K562 (cell line): ENCODE results near the gene CRCP. TPM values are rescaled to one million over a fixed set of nuclear protein-coding genes. Genes with fewer than 3 reads are reported as not detected.

Experiments
- ATF3 ChIP-seq, 2 experiments: fragments of 450-650 bp in 1 of 2; sonication (generic) in 1 of 2; formaldehyde crosslinking in 1 of 2; IDR thresholded peaks in 1 of 2; conservative IDR thresholded peaks in 1 of 2; 2 replicates each; pipeline versions ENCODE4 v1.6.1 to v1.8.1; 2016 to 2023; ENCODE audit warnings: mild to moderate bottlenecking in 2 of 2, moderate library complexity in 2 of 2, inconsistent platforms in 1 of 2, missing genetic modification reagents in 1 of 2
- ATF7 ChIP-seq: fragments of 450-650 bp; IDR thresholded peaks from 2 replicates; pipeline ENCODE4 v1.7.1; 2014; ENCODE audit warnings: mild to moderate bottlenecking, moderate library complexity
- CTBP1 ChIP-seq: fragments of 450-650 bp; IDR thresholded peaks from 2 replicates; pipeline ENCODE4 v1.6.1; 2016; ENCODE audit warnings: borderline replicate concordance
- E2F6 ChIP-seq, 2 experiments: IDR thresholded peaks; 2 replicates each; pipeline ENCODE4 v1.6.1; 2011; ENCODE audit warnings: borderline replicate concordance in 1 of 2, control low read depth in 1 of 2, low read depth in 1 of 2, low read length in 1 of 2, mild to moderate bottlenecking in 1 of 2, mixed read lengths in 1 of 2, moderate library complexity in 1 of 2; ENCODE audit not compliant: insufficient read depth in 1 of 2, insufficient read length in 1 of 2, poor library complexity in 1 of 2, severe bottlenecking in 1 of 2; ENCODE audit errors: extremely low read depth in 1 of 2
- HOMEZ ChIP-seq: fragments of 250-450 bp; sonication (Bioruptor Pico); IDR thresholded peaks from 2 replicates; pipeline ENCODE4 v1.4.0; 2020; ENCODE audit warnings: mild to moderate bottlenecking, moderate library complexity
- IFI16 ChIP-seq: fragments of 250-450 bp; sonication (Bioruptor Pico); IDR thresholded peaks from 2 replicates; pipeline ENCODE4 v2.1.2; 2022; ENCODE audit warnings: mild to moderate bottlenecking, inconsistent platforms
- KDM5B ChIP-seq: fragments of 200-600 bp; sonication (generic); IDR thresholded peaks from 2 replicates; pipeline ENCODE4 v1.6.1; 2012; ENCODE audit warnings: low read depth, mild to moderate bottlenecking, moderate library complexity, low read length, control low read depth, inconsistent platforms; ENCODE audit not compliant: insufficient replicate concordance
- MAZ ChIP-seq, 2 experiments: fragments of 450-650 bp in 1 of 2; sonication (generic) in 1 of 2; formaldehyde crosslinking; IDR thresholded peaks in 1 of 2; conservative IDR thresholded peaks in 1 of 2; 2 replicates each; pipeline versions ENCODE4 v1.4.0 to v1.5.0; 2020; ENCODE audit warnings: mild to moderate bottlenecking in 1 of 2, missing genetic modification reagents in 1 of 2
- MTA3 ChIP-seq: fragments of 450-650 bp; formaldehyde crosslinking; IDR thresholded peaks from 2 replicates; pipeline ENCODE4 v1.6.1; 2017; ENCODE audit warnings: mild to moderate bottlenecking, borderline replicate concordance
- NFIX ChIP-seq: fragments of 250-450 bp; sonication (Bioruptor Pico); IDR thresholded peaks from 2 replicates; pipeline ENCODE4 v1.4.0; 2020; ENCODE audit warnings: low read depth, mild to moderate bottlenecking, moderate library complexity
- PYGO2 ChIP-seq: fragments of 450-650 bp; IDR thresholded peaks from 2 replicates; pipeline ENCODE4 v1.6.1; 2016; ENCODE audit warnings: mild to moderate bottlenecking, missing genetic modification characterization, moderate library complexity, missing compliant biosample characterization
- RFX1 ChIP-seq: fragments of 450-650 bp; IDR thresholded peaks from 2 replicates; pipeline ENCODE4 v1.6.1; 2016; ENCODE audit warnings: mild to moderate bottlenecking, moderate library complexity
- SIN3B ChIP-seq: fragments of 450-650 bp; IDR thresholded peaks from 2 replicates; pipeline ENCODE4 v1.6.1; 2017; ENCODE audit warnings: low read depth, mild to moderate bottlenecking, moderate library complexity
- TEAD4 ChIP-seq, 2 experiments: sonication (generic) in 1 of 2; formaldehyde crosslinking in 1 of 2; IDR thresholded peaks; 2 replicates each; pipeline versions ENCODE4 v1.6.1 to v1.8.0; 2012 to 2022; ENCODE audit warnings: borderline replicate concordance in 1 of 2, inconsistent platforms in 1 of 2, low read length in 1 of 2, mild to moderate bottlenecking in 1 of 2, missing genetic modification reagents in 1 of 2
- TRIM25 ChIP-seq: fragments of 450-650 bp; IDR thresholded peaks from 2 replicates; pipeline ENCODE4 v1.7.0; 2016; ENCODE audit warnings: borderline replicate concordance
- ZBTB43 ChIP-seq: sonication (generic); formaldehyde crosslinking; IDR thresholded peaks from 2 replicates; pipeline ENCODE4 v1.8.0; 2023; ENCODE audit warnings: mild to moderate bottlenecking, missing genetic modification reagents
- ZFX ChIP-seq: sonication (generic); formaldehyde crosslinking; IDR thresholded peaks from 2 replicates; pipeline ENCODE4 v1.8.0; 2022; ENCODE audit warnings: mild to moderate bottlenecking, missing genetic modification reagents, moderate library complexity
- ZNF143 ChIP-seq: sonication (generic); formaldehyde crosslinking; IDR thresholded peaks from 2 replicates; pipeline ENCODE4 v1.9.0; 2022; ENCODE audit warnings: mild to moderate bottlenecking, missing genetic modification reagents
- polyA plus RNA-seq, 8 experiments: library from polyadenylated mRNA; depleted of rRNA in 4 of 8; stranded (reverse) in 5 of 8; unstranded in 3 of 8; fragments of >200 nt; fragmentation: Nextera tagmentation in 2 of 8; fragmentation: Illumina TruSeq in 1 of 8; extraction: Ambion mirVana in 2 of 8; extraction: Trizol in 1 of 8; gene quantifications; 2 replicates each; pipeline versions ENCODE4 v1.2.1 to v1.2.3, GENCODE V29; 2011 to 2014; ENCODE audit warnings: inconsistent platforms in 1 of 8, missing spikeins in 1 of 8
- total RNA-seq, 7 experiments: library from RNA; depleted of rRNA in 6 of 7; stranded (reverse); fragments of >200 nt in 6 of 7; fragmentation: Illumina TruSeq in 2 of 7; extraction: Trizol in 2 of 7; gene quantifications; 2 replicates each; pipeline versions ENCODE4 v1.2.1 to v1.2.3, GENCODE V29; 2011 to 2021; ENCODE audit warnings: low replicate concordance in 1 of 7

CRCP gene
- total and polyA plus RNA-seq, 9 of the 15 experiments (the other 6 are each of a cell fraction or from before 2014, with no cell fraction given) = 22.1 to 58.3 (median 43.4) TPM

GRCh38 chr7:66075590-66076461 lies 38.8 kb upstream of the CRCP start, which contains the start of gene ASL (continued):
- TF ChIP-seq ATF3 (IDR thresholded peaks at IDR 0.05) (peak; percentile 82), ATF3 (CRISPR knock-in tag; conservative IDR thresholded peaks at IDR 0.05) (0 out of 2 replicates have a peak, but pooled peaks have one; percentile 12), TEAD4 (IDR thresholded peaks at IDR 0.05; ENCODE audit: low read length) (no peak), TEAD4 (CRISPR knock-in tag; IDR thresholded peaks at IDR 0.05; ENCODE audit: borderline replicate concordance) (no peak), ZFX (peak; percentile 73), E2F6 (IDR thresholded peaks at IDR 0.05; ENCODE audit: borderline replicate concordance in 1 of 2, extremely low read depth in 1 of 2, insufficient read depth in 1 of 2, insufficient read length in 1 of 2, low read depth in 1 of 2, low read length in 1 of 2, poor library complexity in 1 of 2, severe bottlenecking in 1 of 2) (peak; percentile 76 to 85), ATF7 (peak; percentile 93), HOMEZ (CRISPR knock-in tag) (no peak), ZBTB43 (no peak), ZNF143 (CRISPR knock-in tag) (no peak), IFI16 (CRISPR knock-in tag) (no peak), TRIM25 (no peak), RFX1 (no peak; the same call in 1 of the 2 replicates), KDM5B (peak; percentile 93), NFIX (CRISPR knock-in tag) (no peak), MTA3 (peak; percentile 89; the same call in 1 of the 2 replicates), SIN3B (0 out of 2 replicates have a peak, but pooled peaks have one; percentile 58), MAZ (CRISPR knock-in tag; conservative IDR thresholded peaks at IDR 0.05 in 1 of 2, IDR thresholded peaks at IDR 0.05 in 1 of 2) (peak; percentile 56 to 85; a peak in 3 of 4 replicates), PYGO2 (tag) (no peak), CTBP1 (peak; percentile 96)
